ENCODE results near the gene PPP1R8.

- TF ChIP-seq CTCF (IDR thresholded peaks at IDR 0.05) (no peak), EP300 (IDR thresholded peaks at IDR 0.05) (no peak), POLR2AphosphoS5 (IDR thresholded peaks at IDR 0.05) (no peak), POLR2A (IDR thresholded peaks at IDR 0.05) (no peak)
Observed at GRCh38 chr1:27784700-27785099, 45.9 kb upstream of the PPP1R8 start.

Data from stomach (tissue), 4 donors.